SU-DHL-6 (cell line): ENCODE data around the gene GPR55.

Experiments
- H2AFZ ChIP-seq: fragments of 200-600 bp; sonication (generic); 2 replicates; pipeline ENCODE4 v1.6.1; 2014; ENCODE audit warnings: low read depth, mild to moderate bottlenecking, moderate library complexity, mixed read lengths, antibody characterized with exemption, low read length; ENCODE audit not compliant: severe bottlenecking
- H3F3A ChIP-seq: fragments of 200-600 bp; shearing (Covaris generic); 2 replicates; pipeline ENCODE4 v1.6.0; 2016; ENCODE audit warnings: antibody characterized with exemption, mild to moderate bottlenecking; ENCODE audit not compliant: insufficient read depth
- H3K27ac ChIP-seq: fragments of 200-600 bp; sonication (generic); 2 replicates; pipeline ENCODE4 v1.5.1; 2016; ENCODE audit warnings: low read depth, mild to moderate bottlenecking, low read length, moderate library complexity, mixed read lengths
- H3K27me3 ChIP-seq: fragments of 200-600 bp; sonication (generic), shearing (Covaris generic); 2 replicates; pipeline ENCODE4 v1.6.0; 2014; ENCODE audit warnings: mild to moderate bottlenecking, low read length
- H3K36me3 ChIP-seq: fragments of 200-600 bp; sonication (generic); 2 replicates; pipeline ENCODE4 v1.6.1; 2014; ENCODE audit warnings: mild to moderate bottlenecking, low read length, mixed read lengths
- H3K4me2 ChIP-seq: fragments of 300-600, 200-600 bp; shearing (Covaris generic), sonication (generic); 2 replicates; pipeline ENCODE4 v1.6.0; 2014; ENCODE audit warnings: low read length, low read depth, mild to moderate bottlenecking; ENCODE audit not compliant: poor library complexity, severe bottlenecking
- H3K4me3 ChIP-seq: fragments of 200-600 bp; sonication (generic); 2 replicates; pipeline ENCODE4 v1.5.1; 2014; ENCODE audit warnings: antibody characterized with exemption, low read length, mild to moderate bottlenecking, mixed read lengths; ENCODE audit not compliant: insufficient read depth, poor library complexity, severe bottlenecking
- H3K79me2 ChIP-seq: fragments of 200-600 bp; sonication (generic); 2 replicates; pipeline ENCODE4 v1.6.1; 2014; ENCODE audit warnings: mild to moderate bottlenecking, low read length, moderate library complexity; ENCODE audit not compliant: insufficient read depth
- H3K9ac ChIP-seq: fragments of 200-600 bp; sonication (generic); 2 replicates; pipeline ENCODE4 v1.7.0; 2014; ENCODE audit warnings: mild to moderate bottlenecking, low read length
- H3K9me2 ChIP-seq: fragments of 200-600 bp; sonication (generic); replicated peaks from 2 replicates; pipeline ENCODE4 v1.6.1; 2014; ENCODE audit warnings: low read length; ENCODE audit not compliant: insufficient read depth
- H3K9me3 ChIP-seq: fragments of 200-600 bp; sonication (generic); 2 replicates; pipeline ENCODE4 v1.6.1; 2014; ENCODE audit warnings: low read length, mixed read lengths; ENCODE audit not compliant: insufficient read depth
- H4K20me1 ChIP-seq: fragments of 200-600 bp; sonication (generic); 2 replicates; pipeline ENCODE4 v1.6.1; 2014; ENCODE audit warnings: low read depth, mild to moderate bottlenecking, antibody characterized with exemption, low read length, moderate library complexity, mixed read lengths
- CTCF ChIP-seq: fragments of 200-600 bp; sonication (generic); IDR thresholded peaks from one replicate; pipeline ENCODE4 v1.5.1; 2017; ENCODE audit warnings: antibody characterized with exemption, mild to moderate bottlenecking, low read length, moderate library complexity; ENCODE audit not compliant: insufficient read depth, poor library complexity, severe bottlenecking
- EZH2phosphoT487 ChIP-seq: fragments of 200-600 bp; sonication (generic), shearing (Covaris generic); conservative IDR thresholded peaks from 2 replicates; pipeline ENCODE4 v1.6.1; 2018; ENCODE audit warnings: mild to moderate bottlenecking, antibody characterized with exemption, low read length, moderate library complexity, mixed read lengths

Gene GPR55

GRCh38 chr2:230964136-230964730 is 39.2 kb upstream of the GPR55 start:
- Histone ChIP-seq H3K27ac (no peak overlapping the region), H2AFZ (no peak overlapping the region), H3K9ac (no peak overlapping the region), H3K4me3 (no peak overlapping the region), H3F3A (no peaks in the 10 kb centered on the region), H3K9me3 (no peaks in the 10 kb centered on the region), H3K79me2 (no peaks in the 10 kb centered on the region), H3K4me2 (no peak overlapping the region), H3K27me3 (no peaks in the 10 kb centered on the region), H3K36me3 (no peaks in the 10 kb centered on the region), H4K20me1 (no peaks in the 10 kb centered on the region), H3K9me2 (no peaks in the 10 kb centered on the region)
- no peak for TF ChIP-seq CTCF
- TF ChIP-seq EZH2phosphoT487: no peak

GRCh38 chr2:230961091-230961491 is 36.0 kb upstream of the GPR55 start:
- Histone ChIP-seq H3K4me2 (no peak overlapping the region), H4K20me1 (no peaks in the 10 kb centered on the region), H3F3A (no peaks in the 10 kb centered on the region), H3K4me3 (no peak overlapping the region), H3K79me2 (no peaks in the 10 kb centered on the region), H3K36me3 (no peaks in the 10 kb centered on the region), H2AFZ (no peak overlapping the region), H3K27me3 (no peaks in the 10 kb centered on the region), H3K27ac (no peak overlapping the region), H3K9ac (no peak overlapping the region), H3K9me2 (no peaks in the 10 kb centered on the region), H3K9me3 (no peaks in the 10 kb centered on the region)
- TF ChIP-seq EZH2phosphoT487 (no peak), CTCF (no peak)

- Histone ChIP-seq H2AFZ (no peak overlapping the region), H3K27ac (no peak overlapping the region), H3K9me3 (no peaks in the 10 kb centered on the region), H3K4me3 (no peak overlapping the region), H3K79me2 (no peaks in the 10 kb centered on the region), H3K9me2 (no peaks in the 10 kb centered on the region), H4K20me1 (no peaks in the 10 kb centered on the region), H3F3A (no peaks in the 10 kb centered on the region), H3K9ac (no peak overlapping the region), H3K27me3 (no peaks in the 10 kb centered on the region), H3K4me2 (no peak overlapping the region), H3K36me3 (no peaks in the 10 kb centered on the region)
- no peak for TF ChIP-seq CTCF
These were observed 35.0 kb upstream of the GPR55 start for GRCh38 chr2:230960026-230960425.
